PC-3 (cell line): Measurements from ENCODE around the gene PTPN14.

ENCODE experiments used
- CTCF ChIP-seq: fragments of 300-600 bp; sonication (generic); conservative IDR thresholded peaks from 2 replicates; pipeline ENCODE4 v1.5.1; 2017; ENCODE audit warnings: antibody characterized with exemption, low read depth, mild to moderate bottlenecking, low read length
- EZH2 ChIP-seq: fragments of 300-600 bp; sonication (generic); IDR thresholded peaks from one replicate; pipeline ENCODE4 v1.6.1; 2017; ENCODE audit warnings: antibody characterized with exemption, mild to moderate bottlenecking, low read length; ENCODE audit not compliant: unreplicated experiment
- EZH2phosphoT487 ChIP-seq: fragments of 300-600 bp; sonication (generic); IDR thresholded peaks from 2 replicates; pipeline ENCODE4 v1.6.1; 2018; ENCODE audit warnings: mild to moderate bottlenecking, antibody characterized with exemption, low read length, borderline replicate concordance

- TF ChIP-seq EZH2phosphoT487: no peak
- no peak for TF ChIP-seq EZH2
- TF ChIP-seq CTCF: no peak
These were observed 19.0 kb upstream of the PTPN14 start for GRCh38 chr1:214570442-214570841.
